SK-N-SH treated with all-trans-retinoic acid at 6 μM for 48 hours (cell line): ENCODE measurements around the gene ATP8A2.

Source experiments
- ARNTL ChIP-seq: fragments of 450-650 bp; formaldehyde crosslinking; IDR thresholded peaks from 2 replicates; pipeline ENCODE4 v1.5.0; 2020; ENCODE audit warnings: low read depth, mild to moderate bottlenecking, moderate library complexity, borderline replicate concordance
- BACH2 ChIP-seq: fragments of 250-450 bp; sonication (Bioruptor Pico); IDR thresholded peaks from 2 replicates; pipeline ENCODE4 v1.9.0; 2021; ENCODE audit warnings: mild to moderate bottlenecking, borderline replicate concordance
- ESRRG ChIP-seq: fragments of 250-450 bp; sonication (Bioruptor Pico); IDR thresholded peaks from 2 replicates; pipeline ENCODE4 v1.6.1; 2021; ENCODE audit warnings: mild to moderate bottlenecking
- GLIS3 ChIP-seq: fragments of 250-450 bp; sonication (Bioruptor Pico); IDR thresholded peaks from 2 replicates; pipeline ENCODE4 v1.5.0; 2020; ENCODE audit warnings: mild to moderate bottlenecking, moderate library complexity
- ISL1 ChIP-seq: fragments of 250-450 bp; sonication (Bioruptor Pico); IDR thresholded peaks from 2 replicates; pipeline ENCODE4 v2.1.2; 2022; ENCODE audit warnings: mild to moderate bottlenecking, moderate library complexity
- PPARA ChIP-seq: fragments of 250-450 bp; sonication (Bioruptor Pico); IDR thresholded peaks from 2 replicates; pipeline ENCODE4 v1.5.0; 2020; ENCODE audit warnings: mild to moderate bottlenecking, borderline replicate concordance
- RARB ChIP-seq: fragments of 250-450 bp; sonication (Bioruptor Pico); IDR thresholded peaks from 2 replicates; pipeline ENCODE4 v1.8.0; 2021; ENCODE audit warnings: mild to moderate bottlenecking, moderate library complexity
- SNAI2 ChIP-seq: fragments of 250-450 bp; sonication (Bioruptor Pico); IDR thresholded peaks from 2 replicates; pipeline ENCODE4 v1.5.0; 2020; ENCODE audit warnings: mild to moderate bottlenecking, moderate library complexity
- TCF4 ChIP-seq: fragments of 250-450 bp; sonication (Bioruptor Pico); IDR thresholded peaks from 2 replicates; pipeline ENCODE4 v1.8.0; 2021; ENCODE audit warnings: mild to moderate bottlenecking, moderate library complexity, borderline replicate concordance
- ZC3H10 ChIP-seq: fragments of 250-450 bp; sonication (Bioruptor Pico); IDR thresholded peaks from 2 replicates; pipeline ENCODE4 v1.5.1; 2021; ENCODE audit warnings: mild to moderate bottlenecking, moderate library complexity
- ZFP3 ChIP-seq: fragments of 250-450 bp; sonication (Bioruptor Pico); IDR thresholded peaks from 2 replicates; pipeline ENCODE4 v1.5.0; 2020; ENCODE audit warnings: mild to moderate bottlenecking, moderate library complexity
- ZFP30 ChIP-seq: fragments of 450-650 bp; formaldehyde crosslinking; IDR thresholded peaks from 2 replicates; pipeline ENCODE4 v1.5.0; 2022; ENCODE audit warnings: mild to moderate bottlenecking, moderate library complexity
- ZNF70 ChIP-seq: fragments of 450-650 bp; formaldehyde crosslinking; IDR thresholded peaks from 2 replicates; pipeline ENCODE4 v1.5.0; 2020; ENCODE audit warnings: mild to moderate bottlenecking, moderate library complexity
- TF ChIP-seq, protein P1 (sequence below): fragments of 250-450 bp; sonication (Bioruptor Pico); IDR thresholded peaks from 2 replicates; pipeline ENCODE4 v1.8.0; 2020; ENCODE audit warnings: mild to moderate bottlenecking, moderate library complexity, borderline replicate concordance

DNA sequence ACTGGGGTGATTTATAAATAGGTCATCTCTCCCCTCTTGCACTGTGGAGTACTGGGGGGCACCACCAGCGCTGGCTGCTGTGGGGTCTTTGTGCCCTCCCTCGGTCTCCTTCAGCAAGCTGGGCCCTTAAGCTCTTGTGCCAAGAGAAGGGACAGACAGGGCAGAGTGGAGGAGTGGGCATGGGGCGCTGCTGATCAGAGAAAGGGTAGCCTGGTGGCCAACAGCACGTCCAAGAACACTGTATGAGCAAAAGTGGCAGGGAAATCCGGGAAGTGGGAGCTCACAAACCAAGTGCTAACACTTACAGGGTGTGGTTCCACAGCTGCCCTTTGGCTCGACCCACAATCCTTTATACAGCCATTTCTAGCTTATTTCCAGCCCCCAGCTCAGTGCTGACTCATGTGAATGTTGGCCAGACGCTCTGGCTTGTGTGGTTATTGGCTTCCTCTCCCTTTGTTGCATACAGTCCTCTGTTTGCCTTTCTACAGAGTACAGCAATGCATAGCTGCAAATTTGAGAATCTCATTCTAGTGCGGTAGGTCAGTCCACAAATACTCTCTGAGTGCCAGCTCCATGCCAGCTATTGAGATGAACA, 381.3 kb downstream of the ATP8A2 start:
- TF ChIP-seq BACH2 (CRISPR knock-in tag) (no peak), ZC3H10 (CRISPR knock-in tag) (no peak), ZFP3 (no peak), PPARA (CRISPR knock-in tag) (no peak), TCF4 (no peak), ZFP30 (no peak), ZNF70 (CRISPR knock-in tag) (no peak), RARB (CRISPR knock-in tag) (no peak), ARNTL (no peak), ESRRG (no peak), SNAI2 (no peak), GLIS3 (no peak), ISL1 (CRISPR knock-in tag) (no peak)
- TF ChIP-seq, protein P1, sequence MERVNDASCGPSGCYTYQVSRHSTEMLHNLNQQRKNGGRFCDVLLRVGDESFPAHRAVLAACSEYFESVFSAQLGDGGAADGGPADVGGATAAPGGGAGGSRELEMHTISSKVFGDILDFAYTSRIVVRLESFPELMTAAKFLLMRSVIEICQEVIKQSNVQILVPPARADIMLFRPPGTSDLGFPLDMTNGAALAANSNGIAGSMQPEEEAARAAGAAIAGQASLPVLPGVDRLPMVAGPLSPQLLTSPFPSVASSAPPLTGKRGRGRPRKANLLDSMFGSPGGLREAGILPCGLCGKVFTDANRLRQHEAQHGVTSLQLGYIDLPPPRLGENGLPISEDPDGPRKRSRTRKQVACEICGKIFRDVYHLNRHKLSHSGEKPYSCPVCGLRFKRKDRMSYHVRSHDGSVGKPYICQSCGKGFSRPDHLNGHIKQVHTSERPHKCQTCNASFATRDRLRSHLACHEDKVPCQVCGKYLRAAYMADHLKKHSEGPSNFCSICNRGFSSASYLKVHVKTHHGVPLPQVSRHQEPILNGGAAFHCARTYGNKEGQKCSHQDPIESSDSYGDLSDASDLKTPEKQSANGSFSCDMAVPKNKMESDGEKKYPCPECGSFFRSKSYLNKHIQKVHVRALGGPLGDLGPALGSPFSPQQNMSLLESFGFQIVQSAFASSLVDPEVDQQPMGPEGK = no peak
